Thoracic aorta (tissue), 2 donors: Measurements from ENCODE around the gene FAM83F. TPM values are rescaled to one million over a fixed set of nuclear protein-coding genes. Genes with fewer than 3 reads are reported as not detected.

Experiments used
- ATAC-seq: fragments of 150-250 bp; one replicate; pipeline ENCODE4 v1.8.0; 2017; ENCODE audit warnings: low read depth; ENCODE audit not compliant: insufficient number of reproducible peaks, low FRiP score
- DNase-seq: peaks from one replicate; pipeline ENCODE4 v3.0.0-alpha.2; 2020; ENCODE audit warnings: low spot score
- H3K27ac ChIP-seq, 2 donors: fragments of 200-600 bp; sonication (generic); 1 replicate in 1 of 2; 2 replicates in 1 of 2; pipeline ENCODE4 v1.5.1; 2016; ENCODE audit warnings: mild to moderate bottlenecking in 2 of 2, moderate library complexity in 2 of 2
- H3K27me3 ChIP-seq: fragments of 200-600 bp; sonication (generic); replicated peaks from 2 replicates; pipeline ENCODE4 v1.6.0; 2016; ENCODE audit warnings: mild to moderate bottlenecking; ENCODE audit not compliant: insufficient read depth
- H3K36me3 ChIP-seq: fragments of 200-600 bp; sonication (generic); one replicate; pipeline ENCODE4 v1.5.1; 2016
- H3K4me1 ChIP-seq, 2 donors: fragments of 200-600 bp; sonication (generic); 1 replicate in 1 of 2; 2 replicates in 1 of 2; pipeline versions ENCODE4 v1.5.1 to v1.6.0; 2016; ENCODE audit warnings: low read depth in 2 of 2, mild to moderate bottlenecking in 1 of 2; ENCODE audit not compliant: control insufficient read depth in 1 of 2
- H3K4me3 ChIP-seq: fragments of 200-600 bp; sonication (generic); 2 replicates; pipeline ENCODE4 v1.5.1; 2016; ENCODE audit warnings: mild to moderate bottlenecking
- H3K9me3 ChIP-seq: fragments of 200-600 bp; sonication (generic); 2 replicates; pipeline ENCODE4 v1.5.1; 2016
- CTCF ChIP-seq: fragments of 200-600 bp; sonication (generic); IDR thresholded peaks from one replicate; pipeline ENCODE4 v1.5.1; 2019; ENCODE audit warnings: antibody characterized with exemption
- total RNA-seq, 2 donors: library from RNA; depleted of rRNA; stranded (reverse); fragments of >200 nt; gene quantifications; one replicate each; pipeline versions ENCODE4 v1.1.0 to v1.2.3, GENCODE V29; 2016

FAM83F gene
- total RNA-seq, 2 donors from 2014 or later: under 0.01 to 0.28 TPM

DNA sequence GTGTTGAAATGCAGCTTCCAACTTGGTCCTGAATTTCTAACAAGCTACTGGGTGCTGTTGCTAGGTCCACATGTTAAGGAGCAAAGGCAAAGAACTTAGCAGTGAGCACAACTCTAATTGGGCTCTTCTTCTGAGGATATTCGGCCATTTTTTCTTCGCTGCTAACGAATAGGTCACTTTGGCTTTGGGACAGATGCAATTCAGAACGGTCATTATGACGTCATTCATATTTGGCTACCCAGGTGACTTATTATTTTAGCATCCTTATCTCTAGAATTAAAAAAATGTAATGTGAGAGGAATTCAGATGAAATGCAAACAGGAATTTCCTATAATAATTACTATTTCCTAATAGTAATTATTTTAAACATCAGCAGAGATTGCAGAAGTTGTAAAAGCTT is 20.7 kb upstream of the FAM83F start:
- ATAC-seq (no peak), DNase-seq (no peak)
- H3K36me3 ChIP-seq: no peaks in the 10 kb centered on the region
- H3K9me3 ChIP-seq: no peaks in the 10 kb centered on the region
- no peak overlapping the region for H3K27ac ChIP-seq
- H3K4me3 ChIP-seq: no peak overlapping the region
- TF ChIP-seq CTCF: no peak
- H3K4me1 ChIP-seq: no peaks in the 10 kb centered on the region
- H3K27me3 ChIP-seq: no peaks in the 10 kb centered on the region

DNA sequence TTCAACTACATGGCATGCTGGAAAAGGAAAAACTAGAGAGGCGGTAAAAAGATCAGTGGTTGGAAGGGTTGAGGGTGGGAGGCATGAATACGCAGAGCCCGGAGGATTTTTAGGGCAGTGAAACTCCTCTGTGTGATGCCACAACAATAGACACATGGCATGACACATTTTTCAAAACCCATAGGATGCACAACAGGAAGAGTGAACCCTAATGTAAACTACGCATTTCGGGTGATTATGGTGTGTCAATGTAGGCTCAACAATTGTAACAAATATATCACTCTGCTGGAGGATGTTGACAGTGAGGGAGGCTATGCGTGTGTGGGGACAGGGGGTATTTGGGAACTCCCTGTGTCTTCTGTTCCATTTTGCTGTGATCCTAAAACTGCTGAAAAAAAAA is 15.7 kb upstream of the FAM83F start:
- no peaks in the 10 kb centered on the region for H3K27me3 ChIP-seq
- no peak for ATAC-seq
- H3K27ac ChIP-seq: no peak overlapping the region
- no peaks in the 10 kb centered on the region for H3K9me3 ChIP-seq
- H3K4me3 ChIP-seq: no peak overlapping the region
- no peak for TF ChIP-seq CTCF
- no peak for DNase-seq
- H3K36me3 ChIP-seq: no peaks in the 10 kb centered on the region
- no peaks in the 10 kb centered on the region for H3K4me1 ChIP-seq

GRCh38 chr22:39979458-39979857 is 15.3 kb upstream of the FAM83F start:
- DNase-seq (no peak), ATAC-seq (no peak)
- no peak overlapping the region for H3K4me3 ChIP-seq
- H3K9me3 ChIP-seq: no peaks in the 10 kb centered on the region
- H3K27me3 ChIP-seq: no peaks in the 10 kb centered on the region
- no peak for TF ChIP-seq CTCF
- no peaks in the 10 kb centered on the region for H3K36me3 ChIP-seq
- H3K4me1 ChIP-seq: no peaks in the 10 kb centered on the region
- H3K27ac ChIP-seq: no peak overlapping the region

DNA sequence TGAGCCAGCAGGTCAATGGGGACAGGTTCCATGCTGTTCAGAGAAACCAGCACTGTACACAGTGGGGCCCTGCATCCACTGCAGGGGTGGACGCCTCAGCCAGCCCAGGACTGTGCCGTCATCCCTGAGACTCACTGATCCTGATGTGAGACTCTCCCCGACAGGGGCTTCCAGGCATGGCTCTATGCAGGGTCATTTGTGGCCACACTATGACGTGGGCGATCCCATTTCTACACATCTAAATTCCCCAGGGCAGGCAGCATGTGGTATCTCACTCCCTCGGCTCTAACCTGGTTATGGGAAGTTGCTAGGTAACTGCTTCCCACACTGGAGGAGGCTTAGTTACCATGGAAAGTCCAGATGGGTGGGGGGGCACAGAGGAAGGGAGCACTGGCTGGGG is 14.2 kb upstream of the FAM83F start:
- DNase-seq (no peak), ATAC-seq (no peak)
- Histone ChIP-seq H3K9me3 (no peaks in the 10 kb centered on the region), H3K27me3 (no peaks in the 10 kb centered on the region), H3K4me3 (no peak overlapping the region), H3K36me3 (no peaks in the 10 kb centered on the region), H3K4me1 (no peaks in the 10 kb centered on the region), H3K27ac (no peak overlapping the region)
- TF ChIP-seq CTCF: no peak

DNA sequence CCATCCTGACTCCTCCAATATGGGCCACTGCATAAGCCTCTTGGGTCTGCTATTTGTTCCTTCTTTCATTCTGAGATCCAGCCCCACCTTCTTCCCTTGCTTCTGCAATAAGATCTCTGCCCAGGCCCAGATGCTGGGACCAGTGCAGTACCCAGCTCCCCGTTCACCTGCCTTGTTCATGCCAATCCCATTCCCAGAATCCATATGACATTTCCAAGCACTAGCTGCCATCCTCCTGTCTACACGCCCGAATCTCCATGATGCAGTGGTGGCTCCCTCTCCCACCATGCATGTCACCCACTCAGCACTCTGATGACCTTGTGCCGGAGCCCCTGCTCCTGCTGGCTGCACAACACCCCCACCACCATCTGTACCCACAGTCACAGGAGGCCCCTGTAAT is 11.4 kb upstream of the FAM83F start:
- no peak for DNase-seq
- Histone ChIP-seq H3K36me3 (no peaks in the 10 kb centered on the region), H3K9me3 (no peaks in the 10 kb centered on the region), H3K27me3 (no peaks in the 10 kb centered on the region), H3K4me3 (no peak overlapping the region), H3K27ac (no peak overlapping the region), H3K4me1 (no peaks in the 10 kb centered on the region)
- ATAC-seq: no peak
- no peak for TF ChIP-seq CTCF
